ENCODE data around the gene RGS9BP.

RGS9BP gene

GRCh38 chr19:32676895-32677359 is 1.3 kb downstream of the RGS9BP start:
- Histone ChIP-seq H3K4me1 (ENCODE audit: insufficient read depth, low read length, severe bottlenecking) (peaks cover 22% of the 10 kb centered on the region), H3K4me2 (ENCODE audit: low read length) (no peak overlapping the region), H3K9ac (ENCODE audit: low read length) (no peak overlapping the region), H3K27me3 (ENCODE audit: insufficient read depth, low read length) (no peaks in the 10 kb centered on the region), H3K79me2 (ENCODE audit: insufficient read depth, low read length) (peaks cover 19% of the 10 kb centered on the region), H4K20me1 (ENCODE audit: insufficient read depth, low read length) (no peaks in the 10 kb centered on the region), H2AFZ (ENCODE audit: low read length) (no peak overlapping the region), H3F3A (ENCODE audit: insufficient read depth, low read length) (no peaks in the 10 kb centered on the region), H3K9me3 (ENCODE audit: low read length) (no peaks in the 10 kb centered on the region), H3K27ac (ENCODE audit: low read depth, low read length, poor library complexity, severe bottlenecking) (no peak overlapping the region), H3K36me3 (ENCODE audit: insufficient read depth, low read length) (no peaks in the 10 kb centered on the region), H3K4me3 (ENCODE audit: low read depth, low read length, poor library complexity, severe bottlenecking) (no peak overlapping the region), H3K9me2 (ENCODE audit: low read depth, low read length) (no peaks in the 10 kb centered on the region)
- no peak for TF ChIP-seq EZH2 (IDR thresholded peaks at IDR 0.05; ENCODE audit: borderline replicate concordance, low read length)
- TF ChIP-seq CTCF (IDR thresholded peaks at IDR 0.05; ENCODE audit: low read length), result no peak

DNA sequence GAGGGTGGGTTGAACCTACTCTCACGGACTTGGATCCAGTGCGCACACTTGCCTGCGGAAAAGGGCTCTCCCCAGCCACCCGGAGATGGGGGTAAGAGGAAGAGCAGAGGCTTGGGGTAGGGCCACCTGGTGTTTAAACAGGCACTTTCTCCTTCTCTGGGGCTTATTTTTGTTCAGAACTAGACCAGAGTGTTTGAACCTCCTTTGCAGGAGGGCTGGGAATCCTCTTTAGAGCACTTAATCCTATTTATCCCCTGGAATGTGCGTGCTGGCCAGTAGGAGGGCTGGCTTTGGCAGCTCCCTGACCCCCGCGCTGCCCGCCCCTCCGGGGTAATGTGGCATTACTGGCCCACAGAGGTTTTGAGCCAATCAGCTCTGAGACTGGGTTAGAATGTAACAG is 2.0 kb downstream of the RGS9BP start:
- H3K4me3 ChIP-seq (ENCODE audit: low read depth, low read length, poor library complexity, severe bottlenecking), result no peak overlapping the region
- H3K36me3 ChIP-seq (ENCODE audit: insufficient read depth, low read length), result no peaks in the 10 kb centered on the region
- H4K20me1 ChIP-seq (ENCODE audit: insufficient read depth, low read length), result no peaks in the 10 kb centered on the region
- no peaks in the 10 kb centered on the region for H3F3A ChIP-seq (ENCODE audit: insufficient read depth, low read length)
- H3K27ac ChIP-seq (ENCODE audit: low read depth, low read length, poor library complexity, severe bottlenecking), result no peak overlapping the region
- H3K4me2 ChIP-seq (ENCODE audit: low read length), result no peak overlapping the region
- no peaks in the 10 kb centered on the region for H3K9me3 ChIP-seq (ENCODE audit: low read length)
- no peaks in the 10 kb centered on the region for H3K9me2 ChIP-seq (ENCODE audit: low read depth, low read length)
- peaks cover 14% of the 10 kb centered on the region for H3K4me1 ChIP-seq (ENCODE audit: insufficient read depth, low read length, severe bottlenecking)
- TF ChIP-seq CTCF (IDR thresholded peaks at IDR 0.05; ENCODE audit: low read length), result peak; percentile 14; the same call in 1 of the 2 replicates
- TF ChIP-seq EZH2 (IDR thresholded peaks at IDR 0.05; ENCODE audit: borderline replicate concordance, low read length), result no peak
- no peak overlapping the region for H3K9ac ChIP-seq (ENCODE audit: low read length)
- H2AFZ ChIP-seq (ENCODE audit: low read length), result no peak overlapping the region
- H3K79me2 ChIP-seq (ENCODE audit: insufficient read depth, low read length), result peaks cover 16% of the 10 kb centered on the region
- H3K27me3 ChIP-seq (ENCODE audit: insufficient read depth, low read length), result no peaks in the 10 kb centered on the region

DNA sequence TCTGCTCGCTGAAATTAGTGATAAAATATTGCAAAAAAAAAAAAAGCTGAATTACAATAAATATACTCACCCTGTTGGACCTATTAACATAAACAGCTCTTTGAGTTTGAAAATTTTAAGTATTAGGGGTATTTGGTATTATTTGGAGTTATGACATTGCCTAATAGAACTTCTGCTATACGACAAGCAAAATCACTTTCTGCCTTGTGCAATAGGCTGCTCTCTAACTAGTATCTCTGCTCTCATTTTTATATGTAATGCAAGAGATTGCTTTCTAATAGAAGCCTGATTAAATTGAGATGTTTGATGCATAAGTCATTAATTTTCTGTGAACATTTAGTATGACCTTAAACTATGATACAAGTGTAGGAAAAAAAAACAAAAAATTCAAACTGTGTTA is 5.3 kb downstream of the RGS9BP start:
- no peak overlapping the region for H3K4me2 ChIP-seq (ENCODE audit: low read length)

More for the DNA sequence above, 5.3 kb downstream of the RGS9BP start:
- no peak overlapping the region for H3K27ac ChIP-seq (ENCODE audit: low read depth, low read length, poor library complexity, severe bottlenecking)
- no peak for TF ChIP-seq EZH2 (IDR thresholded peaks at IDR 0.05; ENCODE audit: borderline replicate concordance, low read length)
- TF ChIP-seq CTCF (IDR thresholded peaks at IDR 0.05; ENCODE audit: low read length), result no peak
- H3F3A ChIP-seq (ENCODE audit: insufficient read depth, low read length), result no peaks in the 10 kb centered on the region
- no peaks in the 10 kb centered on the region for H3K79me2 ChIP-seq (ENCODE audit: insufficient read depth, low read length)
- H3K36me3 ChIP-seq (ENCODE audit: insufficient read depth, low read length), result no peaks in the 10 kb centered on the region
- no peaks in the 10 kb centered on the region for H3K9me2 ChIP-seq (ENCODE audit: low read depth, low read length)
- H3K27me3 ChIP-seq (ENCODE audit: insufficient read depth, low read length), result no peaks in the 10 kb centered on the region
- H4K20me1 ChIP-seq (ENCODE audit: insufficient read depth, low read length), result no peaks in the 10 kb centered on the region
- no peaks in the 10 kb centered on the region for H3K4me1 ChIP-seq (ENCODE audit: insufficient read depth, low read length, severe bottlenecking)
- no peaks in the 10 kb centered on the region for H3K9me3 ChIP-seq (ENCODE audit: low read length)
- H2AFZ ChIP-seq (ENCODE audit: low read length), result no peak overlapping the region
- H3K9ac ChIP-seq (ENCODE audit: low read length), result no peak overlapping the region
- no peak overlapping the region for H3K4me3 ChIP-seq (ENCODE audit: low read depth, low read length, poor library complexity, severe bottlenecking)
